HCT116 (cell line): Measurements from ENCODE around the gene ARID5B. TPM values are rescaled to one million over a fixed set of nuclear protein-coding genes. Genes with fewer than 3 reads are reported as not detected.

Experiments used
- ATAC-seq: fragments of 200-7000 bp; cut with Tn5 transposase; 2 replicates; pipeline ENCODE4 v1.9.1; 2020; ENCODE audit warnings: mild to moderate bottlenecking, moderate library complexity
- BruUV-seq: library from RNA; stranded (reverse); fragments of 400-500 nt; replicated peaks from 2 replicates; lab custom pipeline; 2021; lab: Mats Ljungman, UMichigan
- CTCF ChIA-PET: fragments of 300-600 bp; sonication (Branson Sonifier 250); formaldehyde crosslinking; loops from one replicate; lab custom pipeline; 2021; ENCODE audit warnings: antibody characterized with exemption; lab: Charles Lee
- POLR2A ChIA-PET: fragments of 300-600, 350-600 bp; sonication (Branson Sonifier 250); formaldehyde crosslinking; loops from one replicate; lab custom pipeline; 2021; ENCODE audit warnings: antibody characterized with exemption; lab: Charles Lee
- RAD21 ChIA-PET, 2 experiments: fragments of 300-600 bp; sonication (Branson Sonifier 250); formaldehyde crosslinking; loops; one replicate each; lab custom pipeline; 2023; ENCODE audit warnings: low total read pairs in 2 of 2; ENCODE audit not compliant: uncharacterized antibody in 2 of 2, unreplicated experiment in 2 of 2, low non-redundant PET in 1 of 2; lab: Charles Lee
- DNase-seq: peaks from one replicate; pipeline ENCODE4 v3.0.0-alpha.2; 2010; ENCODE audit warnings: low read depth, low spot score
- H2AFZ ChIP-seq: fragments of 200-600 bp; shearing (Covaris generic), sonication (generic); 2 replicates; pipeline ENCODE4 v1.6.1; 2017; ENCODE audit warnings: low read depth, mixed run types, mixed read lengths, antibody characterized with exemption, low read length; ENCODE audit not compliant: poor library complexity, severe bottlenecking
- H3K27ac ChIP-seq: 2 replicates; pipeline ENCODE4 v1.5.1; 2012; ENCODE audit warnings: low read depth, low read length
- H3K27me3 ChIP-seq: fragments of 200-600 bp; sonication (generic); 2 replicates; pipeline ENCODE4 v1.6.1; 2016; ENCODE audit warnings: mixed run types, low read length, mixed read lengths; ENCODE audit not compliant: insufficient read depth
- H3K36me3 ChIP-seq, 2 experiments: fragments of 200-500 bp in 1 of 2; fragments of 200-600 bp in 1 of 2; sonication (Bioruptor generic) in 1 of 2; sonication (generic) in 1 of 2; 2 replicates each; pipeline versions ENCODE4 v1.5.1 to v1.6.1; 2014 to 2016; ENCODE audit warnings: low read length in 2 of 2, inconsistent platforms in 1 of 2, mixed read lengths in 1 of 2, mixed run types in 1 of 2; ENCODE audit not compliant: insufficient read depth in 2 of 2, control insufficient read depth in 1 of 2
- H3K4me1 ChIP-seq, 2 experiments: fragments of 200-600 bp in 1 of 2; sonication (generic) in 1 of 2; 2 replicates each; pipeline versions ENCODE4 v1.5.1 to v1.6.1; 2012 to 2017; ENCODE audit warnings: low read length in 2 of 2, inconsistent platforms in 1 of 2, mild to moderate bottlenecking in 1 of 2, mixed read lengths in 1 of 2, mixed run types in 1 of 2, moderate library complexity in 1 of 2; ENCODE audit not compliant: insufficient read depth in 2 of 2, control insufficient read depth in 1 of 2
- H3K4me2 ChIP-seq: fragments of 200-600 bp; sonication (generic); 2 replicates; pipeline ENCODE4 v1.6.1; 2017; ENCODE audit warnings: mixed run types, low read length, mixed read lengths
- H3K4me3 ChIP-seq, 2 experiments: fragments of 200-600 bp in 1 of 2; sonication (generic) in 1 of 2; replicated peaks in 1 of 2; 2 replicates each; pipeline ENCODE4 v1.5.1; 2011 to 2016; ENCODE audit warnings: low read length in 2 of 2, control low read depth in 1 of 2, low read depth in 1 of 2, mild to moderate bottlenecking in 1 of 2, mixed read lengths in 1 of 2, mixed run types in 1 of 2
- H3K79me2 ChIP-seq: fragments of 200-600 bp; sonication (generic); 2 replicates; pipeline ENCODE4 v1.6.1; 2017; ENCODE audit warnings: mild to moderate bottlenecking, mixed run types, low read length, moderate library complexity, mixed read lengths; ENCODE audit not compliant: insufficient read depth
- H3K9ac ChIP-seq: fragments of 200-600 bp; sonication (generic); 2 replicates; pipeline ENCODE4 v1.6.1; 2016; ENCODE audit warnings: low read length, mixed read lengths
- H3K9me2 ChIP-seq: fragments of 200-600 bp; sonication (generic), shearing (Covaris generic); 2 replicates; pipeline ENCODE4 v1.6.1; 2017; ENCODE audit warnings: mixed run types, mild to moderate bottlenecking, moderate library complexity; ENCODE audit not compliant: insufficient read depth
- H3K9me3 ChIP-seq, 2 experiments: fragments of 200-500 bp in 1 of 2; fragments of 200-600 bp in 1 of 2; sonication (Bioruptor generic) in 1 of 2; sonication (generic) in 1 of 2; 2 replicates each; pipeline ENCODE4 v1.6.1; 2014 to 2017; ENCODE audit warnings: low read length in 2 of 2, mixed read lengths in 2 of 2, inconsistent platforms in 1 of 2, low read depth in 1 of 2, mild to moderate bottlenecking in 1 of 2, mixed run types in 1 of 2, moderate library complexity in 1 of 2; ENCODE audit not compliant: control insufficient read depth in 1 of 2, insufficient read depth in 1 of 2
- H4K20me1 ChIP-seq: fragments of 200-600 bp; sonication (generic), shearing (Covaris generic); 2 replicates; pipeline ENCODE4 v1.6.1; 2017; ENCODE audit warnings: mixed run types, mild to moderate bottlenecking, moderate library complexity; ENCODE audit not compliant: insufficient read depth
- CBX3 ChIP-seq: IDR thresholded peaks from 2 replicates; pipeline ENCODE4 v1.6.1; 2012; ENCODE audit warnings: low read depth
- CTCF ChIP-seq, 3 experiments: fragments of 200-600 bp in 1 of 3; sonication (generic) in 1 of 3; IDR thresholded peaks in 2 of 3; conservative IDR thresholded peaks in 1 of 3; 2 replicates each; pipeline ENCODE4 v1.5.1; 2012 to 2017; ENCODE audit warnings: low read depth in 2 of 3, low read length in 2 of 3, antibody characterized with exemption in 1 of 3, borderline replicate concordance in 1 of 3, control low read depth in 1 of 3, mild to moderate bottlenecking in 1 of 3, mixed read lengths in 1 of 3, mixed run types in 1 of 3, moderate library complexity in 1 of 3; ENCODE audit not compliant: insufficient read depth in 1 of 3
- ELF1 ChIP-seq: IDR thresholded peaks from 2 replicates; pipeline ENCODE4 v1.6.1; 2012; ENCODE audit warnings: low read depth, borderline replicate concordance
- EZH2 ChIP-seq: fragments of 200-600 bp; sonication (generic); IDR thresholded peaks from 2 replicates; pipeline ENCODE4 v1.6.1; 2017; ENCODE audit warnings: antibody characterized with exemption, mixed run types
- FOSL1 ChIP-seq: IDR thresholded peaks from 2 replicates; pipeline ENCODE4 v1.6.1; 2012; ENCODE audit warnings: low read depth
- MAX ChIP-seq: IDR thresholded peaks from 2 replicates; pipeline ENCODE4 v1.6.1; 2012
- POLR2A ChIP-seq: IDR thresholded peaks from 2 replicates; pipeline ENCODE4 v1.7.0; 2011; ENCODE audit warnings: borderline replicate concordance; ENCODE audit not compliant: insufficient read depth, insufficient read length; ENCODE audit errors: extremely low read depth
- POLR2AphosphoS5 ChIP-seq: IDR thresholded peaks from 2 replicates; pipeline ENCODE4 v1.6.1; 2011; ENCODE audit warnings: mild to moderate bottlenecking, low read depth, low read length, moderate library complexity
- RAD21 ChIP-seq: IDR thresholded peaks from 2 replicates; pipeline ENCODE4 v1.6.1; 2012; ENCODE audit warnings: low read depth, mild to moderate bottlenecking
- REST ChIP-seq: IDR thresholded peaks from 2 replicates; pipeline ENCODE4 v1.6.1; 2012; ENCODE audit warnings: low read depth
- SIN3A ChIP-seq: IDR thresholded peaks from 2 replicates; pipeline ENCODE4 v1.6.1; 2012; ENCODE audit warnings: low read depth
- TCF7L2 ChIP-seq: IDR thresholded peaks from 2 replicates; pipeline ENCODE4 v1.7.0; 2011; ENCODE audit warnings: borderline replicate concordance, inconsistent platforms; ENCODE audit not compliant: insufficient read depth, insufficient read length; ENCODE audit errors: extremely low read depth
- YY1 ChIP-seq: IDR thresholded peaks from 2 replicates; pipeline ENCODE4 v1.6.1; 2011; ENCODE audit warnings: low read length, low read depth, moderate library complexity, mild to moderate bottlenecking; ENCODE audit not compliant: insufficient replicate concordance; ENCODE audit errors: extremely low read depth
- ZBTB33 ChIP-seq: IDR thresholded peaks from 2 replicates; pipeline ENCODE4 v1.6.1; 2011; ENCODE audit warnings: mild to moderate bottlenecking, low read length, moderate library complexity; ENCODE audit not compliant: insufficient replicate concordance; ENCODE audit errors: extremely low read depth
- ZNF274 ChIP-seq: fragments of 200-500 bp; sonication (Bioruptor generic); IDR thresholded peaks from 2 replicates; pipeline ENCODE4 v1.6.1; 2014; ENCODE audit warnings: mild to moderate bottlenecking, low read depth, low read length, inconsistent platforms
- intact Hi-C: fragments of 100-400 bp; cut with micrococcal nuclease; formaldehyde crosslinking; loops from 2 replicates; pipeline ENCODE4 v1.10.0; 2022
- total RNA-seq: library from RNA; stranded (reverse); gene quantifications from one replicate; pipeline ENCODE4 v1.2.1, GENCODE V29; 2021; ENCODE audit not compliant: unreplicated experiment

ARID5B gene
- total RNA-seq, 1 experiment from 2014 or later: 4.7 TPM

GRCh38 chr10:62073429-62073828 is 171.9 kb downstream of the ARID5B start:
- H3K79me2 ChIP-seq: no peaks in the 10 kb centered on the region

More at GRCh38 chr10:62073429-62073828, 171.9 kb downstream of the ARID5B start:
- ChIA-PET RAD21 (no interaction called here), CTCF (no interaction called here), POLR2A (no interaction called here)
- Histone ChIP-seq H3K4me3 (no peak overlapping the region), H3K4me1 (peaks cover 0 to 3% of the 10 kb centered on the region in 2 experiments; a peak in 1 of 4 replicates), H3K9me2 (no peaks in the 10 kb centered on the region), H3K27me3 (no peaks in the 10 kb centered on the region), H3K9ac (no peak overlapping the region), H3K4me2 (no peak overlapping the region), H3K27ac (no peak overlapping the region), H2AFZ (no peak overlapping the region), H4K20me1 (no peaks in the 10 kb centered on the region), H3K9me3 (no peaks in the 10 kb centered on the region), H3K36me3 (no peaks in the 10 kb centered on the region)
- ATAC-seq (no peak), DNase-seq (no peak)
- no peak for TF ChIP-seq FOSL1
- TF ChIP-seq REST: no peak
- TF ChIP-seq ELF1: no peak
- no peak for TF ChIP-seq CTCF (IDR thresholded peaks at IDR 0.05 in 2 of 3, conservative IDR thresholded peaks at IDR 0.05 in 1 of 3; ENCODE audit: borderline replicate concordance in 1 of 3, insufficient read depth in 1 of 3, low read depth in 2 of 3, low read length in 2 of 3)
- TF ChIP-seq CBX3: no peak
- no peak for TF ChIP-seq SIN3A
- no peak for TF ChIP-seq YY1
- no peak for TF ChIP-seq EZH2
- no peak for TF ChIP-seq POLR2AphosphoS5
- no peak for TF ChIP-seq MAX
- TF ChIP-seq TCF7L2: no peak
- TF ChIP-seq ZBTB33: no peak
- TF ChIP-seq ZNF274: no peak
- TF ChIP-seq RAD21: no peak
- no peak for TF ChIP-seq POLR2A
- intact Hi-C loops: no loop called here
- BruUV-seq: no TSS peak
